Heart left ventricle (tissue), 13 donors: ENCODE data around the gene TRAF3.

Experiments used
- POLR2A ChIP-seq, 2 donors: fragments of 450-650 bp; IDR thresholded peaks; one replicate each; pipeline ENCODE4 v1.6.1; 2017; ENCODE audit warnings: antibody characterized with exemption in 2 of 2, mild to moderate bottlenecking in 2 of 2, moderate library complexity in 2 of 2
- TF ChIP-seq, protein P1 (sequence below), 12 donors: fragments of 200-600 bp; sonication (generic) in 4 of 12; IDR thresholded peaks; one replicate each; pipeline versions ENCODE4 v1.5.0 to v1.8.0; 2018 to 2022; ENCODE audit warnings: antibody characterized with exemption in 12 of 12, mild to moderate bottlenecking in 5 of 12
- donor health status: ischemic (EF 13 %, LVEDD 7.1; RV severe dilation, severe dysfunction).
- donor health status: DM: no; HTN: yes; CAD: no.
- donor health status: DM: no; HTN: no; CAD: no.
- donor health status: ischemic (EF 25% LVEDD 6.9; RV normal size, moderate dysfunction).
- donor health status: ischemic (EF 25% LVEDD 5.7; RV mildly dilated, moderate dysfunction).
- donor health status: ischemic (EF 35%, LVEDD 5.7; RV mildly dilated, moderate dysfunction).
- donor health status: nonischemic (EF 11% LVEDD 7.7; RV severe dilation, severe dysfunction).
- donor health status: DM: yes; HTN: yes; CAD: no.
- donor health status: PGD.
- donor health status: ischemic (EF 29% LVEDD 5.4; RV normal size, mild dysfunction).
- donor health status: nonischemic (EF 23%, LVEDD 6.1; RV moderate dilation, normal function).

DNA sequence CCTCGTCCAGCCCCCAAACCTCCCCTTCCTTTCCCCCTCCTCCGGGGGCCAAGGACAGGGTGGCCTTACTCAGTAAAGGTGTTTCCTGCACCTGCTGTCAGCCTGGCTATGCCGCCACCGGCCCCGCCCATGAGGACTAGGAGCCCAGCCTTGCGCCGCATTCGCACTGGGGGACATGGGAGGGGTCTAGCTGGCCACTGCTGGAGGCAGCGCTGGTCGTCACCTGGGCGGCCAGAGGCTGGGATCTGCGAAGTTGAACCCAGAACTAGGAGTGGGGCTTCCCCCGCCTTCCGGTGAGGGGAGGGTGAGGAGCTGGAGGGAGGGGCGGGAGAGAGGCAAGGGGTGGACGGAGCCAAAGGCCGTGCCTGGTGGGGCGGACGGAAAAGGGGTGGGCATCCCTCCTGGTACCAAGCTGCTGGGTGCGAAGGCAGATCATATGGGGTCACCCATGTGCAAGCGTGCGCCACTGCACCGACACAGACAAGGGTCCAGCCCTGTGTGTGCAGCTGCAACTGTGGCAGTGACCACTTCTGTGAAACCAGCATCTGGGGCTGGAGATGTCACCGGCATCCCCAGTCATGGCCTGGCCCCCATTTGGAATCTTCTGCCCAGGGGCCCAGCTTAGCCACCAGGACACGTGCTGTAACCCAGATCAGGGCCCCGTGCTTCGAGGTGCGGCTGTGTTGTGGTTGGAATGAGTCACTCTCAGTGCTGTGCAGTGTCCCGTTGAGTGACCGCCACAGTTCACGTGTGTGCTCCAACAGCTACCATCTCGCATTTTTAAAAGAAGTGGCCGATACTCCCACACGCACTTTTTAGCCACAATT, 153.7 kb downstream of the TRAF3 start:
- TF ChIP-seq POLR2A (IDR thresholded peaks at IDR 0.05): no peak
- TF ChIP-seq, protein P1, sequence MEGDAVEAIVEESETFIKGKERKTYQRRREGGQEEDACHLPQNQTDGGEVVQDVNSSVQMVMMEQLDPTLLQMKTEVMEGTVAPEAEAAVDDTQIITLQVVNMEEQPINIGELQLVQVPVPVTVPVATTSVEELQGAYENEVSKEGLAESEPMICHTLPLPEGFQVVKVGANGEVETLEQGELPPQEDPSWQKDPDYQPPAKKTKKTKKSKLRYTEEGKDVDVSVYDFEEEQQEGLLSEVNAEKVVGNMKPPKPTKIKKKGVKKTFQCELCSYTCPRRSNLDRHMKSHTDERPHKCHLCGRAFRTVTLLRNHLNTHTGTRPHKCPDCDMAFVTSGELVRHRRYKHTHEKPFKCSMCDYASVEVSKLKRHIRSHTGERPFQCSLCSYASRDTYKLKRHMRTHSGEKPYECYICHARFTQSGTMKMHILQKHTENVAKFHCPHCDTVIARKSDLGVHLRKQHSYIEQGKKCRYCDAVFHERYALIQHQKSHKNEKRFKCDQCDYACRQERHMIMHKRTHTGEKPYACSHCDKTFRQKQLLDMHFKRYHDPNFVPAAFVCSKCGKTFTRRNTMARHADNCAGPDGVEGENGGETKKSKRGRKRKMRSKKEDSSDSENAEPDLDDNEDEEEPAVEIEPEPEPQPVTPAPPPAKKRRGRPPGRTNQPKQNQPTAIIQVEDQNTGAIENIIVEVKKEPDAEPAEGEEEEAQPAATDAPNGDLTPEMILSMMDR (IDR thresholded peaks at IDR 0.05): no peak
